SW 1271 (cell line): ENCODE results near the gene PICK1.
"Not testable (repeated sequence)": the region's sequence is repeated elsewhere in the genome, so short reads cannot be mapped to it uniquely, and the experiment has no call there.

ENCODE experiments used
- DNase-seq, 2 experiments: peaks; one replicate each; lab custom pipeline; 2025; lab: John Stamatoyannopoulos, UW

Gene PICK1

DNA sequence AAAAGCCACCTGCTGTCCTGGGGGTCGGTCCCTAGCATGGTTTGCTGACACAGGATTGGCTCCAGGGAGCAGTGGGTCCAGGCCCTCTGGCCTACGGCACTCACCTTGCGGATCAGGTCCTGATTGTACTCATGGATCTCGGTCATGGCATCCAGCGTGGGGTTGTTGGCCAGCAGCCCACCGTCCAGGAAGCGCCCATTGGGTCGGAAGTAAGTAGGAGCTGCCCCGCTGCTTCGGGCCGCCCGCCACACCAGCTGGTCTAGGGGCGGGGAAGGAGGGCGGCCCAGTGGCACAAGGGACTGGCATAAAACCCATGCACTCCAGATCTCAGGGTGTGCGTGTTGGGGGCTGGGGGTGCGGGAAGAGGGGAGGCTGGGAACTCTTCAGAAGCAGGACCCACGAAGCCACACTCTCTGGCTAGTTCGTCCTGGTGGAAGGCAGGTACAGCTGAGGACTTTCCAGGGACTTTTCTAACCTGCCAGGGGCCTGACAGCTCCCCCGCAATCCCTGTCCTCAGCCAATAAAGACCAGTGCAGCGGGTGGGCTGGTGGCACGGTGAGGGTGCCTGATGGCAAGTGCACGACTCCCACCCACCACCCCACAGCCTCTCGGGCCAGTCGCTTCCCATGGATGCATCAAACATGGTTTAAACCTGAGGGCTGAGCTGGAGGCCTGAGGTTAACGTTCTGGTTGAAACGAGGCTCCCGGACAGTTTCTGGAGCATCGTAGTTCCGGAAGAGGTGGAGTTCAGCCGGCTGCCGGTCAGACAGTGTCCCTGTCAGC, 58.4 kb downstream of the PICK1 start:
- no peak for DNase-seq

DNA sequence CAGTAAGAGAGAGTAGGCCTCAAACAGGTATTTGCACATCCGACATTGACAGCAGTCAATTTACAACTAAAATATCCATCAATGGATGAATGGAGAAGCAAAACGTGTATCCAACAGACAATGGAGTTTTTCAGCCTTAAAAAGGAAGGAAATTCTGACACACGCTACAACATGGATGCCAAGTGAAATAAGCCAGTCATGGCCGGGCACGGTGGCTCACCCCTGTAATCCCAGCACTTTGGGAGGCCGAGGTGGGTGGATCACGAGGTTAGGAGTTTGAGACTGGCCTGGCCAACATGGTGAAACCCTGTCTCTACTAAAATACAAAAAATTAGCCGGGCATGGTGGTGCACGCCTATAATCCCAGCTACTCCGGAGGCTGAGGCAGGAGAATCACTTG, 60.4 kb downstream of the PICK1 start:
- not testable (repeated sequence) for DNase-seq

DNA sequence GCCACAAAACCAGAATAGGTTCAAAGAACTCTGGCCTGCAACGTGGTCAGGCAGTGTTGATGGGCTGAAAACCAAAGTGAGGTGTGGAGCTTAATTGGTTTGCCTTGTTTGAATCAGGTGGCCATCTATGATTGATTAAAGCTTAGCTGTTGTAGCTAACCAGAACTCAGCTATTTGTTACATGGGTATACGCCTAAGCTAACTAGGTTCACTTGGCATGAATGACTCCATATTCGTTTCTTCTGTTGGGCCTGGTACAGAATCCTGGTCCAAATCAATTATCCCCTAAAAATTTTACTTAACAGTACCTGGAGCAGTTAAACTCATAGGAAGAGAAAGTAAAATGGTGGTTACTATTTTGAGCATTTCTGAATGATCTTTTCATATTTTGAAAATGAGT, 61.0 kb downstream of the PICK1 start:
- no peak for DNase-seq

DNA sequence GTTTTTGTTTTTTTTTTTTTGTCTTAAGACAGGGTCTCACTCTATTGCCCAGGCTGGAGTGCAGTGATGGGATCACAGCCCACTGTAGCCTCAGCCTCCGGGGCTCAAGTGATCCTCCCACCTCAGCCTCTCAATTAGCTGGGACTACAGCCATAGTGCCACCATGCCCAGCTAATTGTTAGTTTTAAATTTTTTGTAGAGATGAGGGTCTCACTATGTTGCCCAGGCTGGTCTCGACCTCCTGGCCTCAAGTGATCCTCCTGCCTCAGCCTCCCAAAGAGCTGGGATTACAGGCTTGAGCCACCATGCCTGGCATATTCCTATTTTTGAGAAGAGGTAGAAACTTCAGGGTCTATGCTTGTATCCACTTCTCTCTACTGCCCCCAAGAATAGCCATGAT, 61.5 kb downstream of the PICK1 start:
- DNase-seq, result not testable (repeated sequence)

DNA sequence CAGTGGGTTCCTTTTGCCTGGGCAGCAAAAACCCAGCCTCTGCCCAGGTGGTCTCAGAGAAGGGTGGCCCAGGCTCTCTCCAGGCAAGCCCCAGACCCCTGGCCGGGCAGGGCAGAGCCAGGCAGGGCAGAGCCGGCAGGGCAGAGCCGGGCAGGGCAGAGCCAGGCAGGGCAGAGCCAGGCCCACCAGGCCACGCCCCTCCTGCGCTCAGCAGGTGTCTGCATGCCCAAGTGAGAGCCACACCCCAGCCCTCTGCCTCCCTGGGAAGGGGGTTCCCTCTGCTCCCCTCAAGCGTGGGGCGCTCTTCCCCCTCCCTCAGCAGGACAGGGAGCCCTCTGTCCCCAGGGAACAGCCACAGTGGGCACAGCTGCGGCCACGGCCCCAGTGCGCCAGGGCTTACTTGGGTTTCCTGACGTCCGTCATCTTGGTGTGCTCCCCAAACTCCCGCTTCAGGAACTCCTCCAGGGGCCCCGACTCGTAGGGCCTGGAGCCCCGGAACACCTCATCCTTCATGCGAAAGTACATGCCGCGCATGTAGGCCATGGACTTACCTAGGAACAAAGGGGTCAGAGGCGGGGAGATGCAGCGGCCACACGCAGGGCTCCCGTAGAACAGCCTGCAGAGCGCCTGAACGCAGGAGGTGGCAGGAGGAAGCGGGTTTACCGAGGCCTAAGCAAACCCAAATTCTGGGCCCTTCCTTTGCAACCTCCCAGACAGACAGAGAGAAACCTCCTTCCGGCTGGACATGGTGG, 63.3 kb downstream of the PICK1 start:
- no peak for DNase-seq

DNA sequence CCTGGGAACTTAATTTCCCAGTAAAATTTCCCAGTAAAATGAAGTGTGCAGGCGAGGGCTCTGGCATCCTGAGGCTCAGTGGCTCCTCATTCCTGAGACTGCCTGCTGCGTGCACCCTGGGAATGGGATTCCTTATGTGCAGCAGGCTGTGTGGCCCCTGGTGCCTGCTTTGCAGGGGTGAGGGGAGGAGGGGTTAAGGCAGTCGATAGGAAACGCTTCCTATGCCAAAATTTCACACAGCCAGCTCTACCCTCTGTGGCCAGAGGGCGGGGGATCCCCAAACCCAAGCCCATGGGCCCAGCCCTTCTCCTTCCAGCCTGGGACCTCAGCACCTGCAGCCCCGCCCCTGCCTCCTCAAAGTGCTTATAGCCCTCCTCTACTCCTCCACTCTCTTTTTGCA, 65.4 kb downstream of the PICK1 start:
- no peak for DNase-seq

DNA sequence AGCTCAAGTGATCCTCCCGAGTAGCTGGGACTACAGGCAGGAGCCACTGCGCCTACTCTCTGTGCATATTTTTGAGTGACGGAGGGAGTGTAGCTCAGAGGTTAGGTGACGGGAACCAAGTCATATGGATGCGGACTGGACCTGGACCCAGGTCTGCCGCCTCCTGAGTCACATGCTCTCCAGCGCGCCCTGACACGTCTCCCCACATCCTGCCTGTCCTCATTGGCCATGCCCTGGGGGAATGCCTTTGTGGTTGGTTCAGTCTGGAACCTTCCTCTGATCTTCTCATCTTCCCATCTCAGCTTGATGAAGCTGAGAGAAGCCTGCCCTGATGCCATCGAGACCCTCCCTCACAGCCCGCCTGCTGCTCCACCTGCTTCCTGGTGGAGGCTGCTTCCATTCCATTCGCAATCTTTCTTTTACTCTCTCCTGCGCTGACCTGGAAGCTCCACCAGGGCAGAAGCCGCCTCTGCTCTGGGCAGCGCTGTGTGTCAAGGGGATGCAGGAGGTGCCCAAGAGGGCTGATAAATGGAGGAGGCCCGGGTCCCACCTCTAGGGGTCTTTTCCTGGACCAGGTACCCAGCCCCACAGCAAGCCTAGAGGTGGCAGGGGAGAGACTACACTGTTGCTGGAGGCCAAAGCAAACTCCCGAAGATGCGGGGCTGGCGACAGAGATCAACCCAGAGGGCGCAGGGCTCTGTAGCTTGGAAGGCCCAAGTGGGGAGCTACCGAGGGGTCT, 67.2 kb downstream of the PICK1 start:
- no peak for DNase-seq

DNA sequence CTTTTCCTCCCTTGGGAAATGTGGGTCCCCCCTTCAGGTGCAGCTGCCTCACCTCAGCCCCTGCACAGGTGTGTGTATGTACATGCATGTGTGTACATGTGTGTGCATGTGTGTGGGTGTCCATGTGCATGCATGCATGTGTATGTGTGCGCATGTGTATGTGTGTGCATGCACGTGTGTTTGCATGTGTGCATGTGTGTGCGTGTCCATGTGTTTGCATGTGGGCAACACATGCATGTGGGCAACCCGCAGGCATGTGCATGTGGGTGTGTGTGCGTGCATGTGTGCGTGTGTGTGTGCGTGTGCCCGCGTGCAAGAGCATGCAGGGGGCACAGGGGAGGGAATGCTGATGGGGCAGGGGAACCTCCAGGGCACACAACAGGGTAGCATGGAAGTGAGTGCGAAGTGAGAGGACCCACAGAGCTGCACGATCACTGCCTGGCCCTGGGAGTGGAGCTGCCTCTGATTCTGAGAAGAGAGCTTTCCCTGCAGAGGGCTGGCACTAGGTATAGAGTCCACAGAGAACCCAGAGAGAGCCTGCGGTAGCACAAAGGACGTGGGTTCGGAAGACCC, 67.9 kb downstream of the PICK1 start:
- DNase-seq, result no peak
